ENCODE results near the gene FSTL5. TPM values are rescaled to one million over a fixed set of nuclear protein-coding genes. Genes with fewer than 3 reads are reported as not detected.

FSTL5 gene
- total RNA-seq, 2 donors from 2014 or later: not detected

DNA sequence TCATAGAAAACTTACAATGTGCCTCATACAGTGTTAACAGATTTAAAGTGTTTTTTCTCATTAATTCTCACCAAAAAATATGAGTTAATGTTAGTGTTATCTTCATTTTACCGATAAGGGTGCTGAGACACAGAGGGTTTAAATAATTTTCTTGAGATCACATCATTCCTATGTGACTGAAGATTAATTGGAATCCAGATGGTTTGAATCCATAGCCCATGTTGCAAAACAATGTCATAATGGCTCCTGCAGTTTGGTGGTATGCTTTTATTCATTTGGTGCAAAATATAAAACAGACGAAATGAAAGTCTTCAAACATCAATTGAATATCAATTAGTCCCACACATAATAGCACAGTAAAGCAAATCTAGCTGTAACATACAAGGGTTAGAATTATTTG lies 512.2 kb downstream of the FSTL5 start:
- H3K4me1 Mint-ChIP-seq (ENCODE audit: low read depth in 2 of 2): no peaks in the 10 kb centered on the region
- no peaks in the 10 kb centered on the region for H3K36me3 Mint-ChIP-seq
- H3K27ac Mint-ChIP-seq: no peak overlapping the region
- H3K4me3 Mint-ChIP-seq: no peak overlapping the region
- no peak for ATAC-seq
- no peaks in the 10 kb centered on the region for H3K27me3 Mint-ChIP-seq
- peaks cover 15% of the 10 kb centered on the region for H3K9me3 Mint-ChIP-seq
- no peak for DNase-seq (ENCODE audit: low spot score)

DNA sequence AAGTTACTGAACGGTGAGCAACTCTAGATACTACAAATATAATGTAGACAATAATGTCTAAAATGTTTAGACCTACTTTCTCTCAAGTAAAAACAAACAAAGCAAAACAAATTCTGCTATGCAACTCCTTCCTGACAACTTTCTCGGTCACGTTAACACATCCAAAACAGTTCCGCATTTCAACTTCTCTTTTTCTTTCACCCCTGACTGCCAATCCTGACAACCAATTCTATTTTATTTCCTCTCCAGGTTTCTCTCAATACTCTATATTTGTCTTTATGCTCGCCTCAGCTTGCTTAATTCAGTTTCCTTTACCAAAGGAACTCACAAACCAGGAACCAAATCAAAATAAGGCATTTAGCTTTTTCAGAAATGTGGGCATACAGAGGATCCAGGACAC lies 513.0 kb downstream of the FSTL5 start:
- no peaks in the 10 kb centered on the region for H3K27me3 Mint-ChIP-seq

DNA sequence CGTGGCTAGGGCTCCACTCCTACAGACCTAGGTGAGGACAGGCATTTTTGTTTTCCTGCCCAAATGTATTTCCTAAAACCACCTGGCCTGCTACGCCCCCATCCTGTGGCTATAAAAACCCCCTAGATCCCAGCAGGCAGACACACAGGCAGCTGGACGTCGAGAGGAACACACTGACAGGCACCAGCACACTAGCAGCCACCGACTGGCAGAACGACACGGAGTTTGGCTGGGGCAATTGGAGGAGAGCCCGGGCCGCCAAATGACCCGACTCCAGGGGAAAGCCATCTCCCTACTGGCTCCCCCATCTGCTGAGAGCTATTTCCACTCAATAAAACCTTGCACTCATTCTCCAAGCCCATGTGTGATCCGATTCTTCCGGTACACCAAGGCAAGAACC lies 516.0 kb downstream of the FSTL5 start:
- H3K4me1 Mint-ChIP-seq (ENCODE audit: low read depth in 2 of 2): no peaks in the 10 kb centered on the region
- H3K27me3 Mint-ChIP-seq: no peaks in the 10 kb centered on the region
- peaks cover 24% of the 10 kb centered on the region for H3K9me3 Mint-ChIP-seq
- no peak for ATAC-seq
- no peak overlapping the region for H3K4me3 Mint-ChIP-seq
- H3K27ac Mint-ChIP-seq: no peak overlapping the region
- peaks cover 4% of the 10 kb centered on the region for H3K36me3 Mint-ChIP-seq
- DNase-seq (ENCODE audit: low spot score): no peak

More for the DNA sequence above, 513.0 kb downstream of the FSTL5 start:
- DNase-seq (ENCODE audit: low spot score) (no peak), ATAC-seq (no peak)
- H3K36me3 Mint-ChIP-seq: no peaks in the 10 kb centered on the region
- no peaks in the 10 kb centered on the region for H3K4me1 Mint-ChIP-seq (ENCODE audit: low read depth in 2 of 2)
- H3K27ac Mint-ChIP-seq: no peak overlapping the region
- peaks cover 15% of the 10 kb centered on the region for H3K9me3 Mint-ChIP-seq
- H3K4me3 Mint-ChIP-seq: no peak overlapping the region

DNA sequence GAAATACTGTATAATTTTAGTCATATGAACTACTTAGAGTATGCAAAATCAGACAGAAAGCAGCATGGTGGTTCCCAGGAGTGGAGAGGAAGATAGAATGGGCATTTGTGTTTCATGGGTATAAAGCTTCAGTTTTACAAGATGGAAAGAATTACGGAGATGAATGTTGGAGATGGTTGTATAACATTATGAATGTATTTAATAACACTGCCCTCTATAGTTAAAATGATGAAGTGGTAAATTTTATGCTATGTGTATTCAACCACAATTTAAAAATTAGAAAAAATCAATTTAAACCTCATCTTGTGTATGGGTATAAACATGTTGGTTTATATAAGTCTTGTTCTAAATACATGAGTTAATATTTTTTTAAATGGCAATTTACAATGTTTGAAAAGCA lies 521.1 kb downstream of the FSTL5 start:
- H3K4me1 Mint-ChIP-seq (ENCODE audit: low read depth in 2 of 2): no peaks in the 10 kb centered on the region
- ATAC-seq (no peak), DNase-seq (ENCODE audit: low spot score) (no peak)
- H3K9me3 Mint-ChIP-seq: peaks cover 25% of the 10 kb centered on the region
- no peak overlapping the region for H3K4me3 Mint-ChIP-seq
- no peaks in the 10 kb centered on the region for H3K27me3 Mint-ChIP-seq
- no peak overlapping the region for H3K27ac Mint-ChIP-seq
- peaks cover 8% of the 10 kb centered on the region for H3K36me3 Mint-ChIP-seq

DNA sequence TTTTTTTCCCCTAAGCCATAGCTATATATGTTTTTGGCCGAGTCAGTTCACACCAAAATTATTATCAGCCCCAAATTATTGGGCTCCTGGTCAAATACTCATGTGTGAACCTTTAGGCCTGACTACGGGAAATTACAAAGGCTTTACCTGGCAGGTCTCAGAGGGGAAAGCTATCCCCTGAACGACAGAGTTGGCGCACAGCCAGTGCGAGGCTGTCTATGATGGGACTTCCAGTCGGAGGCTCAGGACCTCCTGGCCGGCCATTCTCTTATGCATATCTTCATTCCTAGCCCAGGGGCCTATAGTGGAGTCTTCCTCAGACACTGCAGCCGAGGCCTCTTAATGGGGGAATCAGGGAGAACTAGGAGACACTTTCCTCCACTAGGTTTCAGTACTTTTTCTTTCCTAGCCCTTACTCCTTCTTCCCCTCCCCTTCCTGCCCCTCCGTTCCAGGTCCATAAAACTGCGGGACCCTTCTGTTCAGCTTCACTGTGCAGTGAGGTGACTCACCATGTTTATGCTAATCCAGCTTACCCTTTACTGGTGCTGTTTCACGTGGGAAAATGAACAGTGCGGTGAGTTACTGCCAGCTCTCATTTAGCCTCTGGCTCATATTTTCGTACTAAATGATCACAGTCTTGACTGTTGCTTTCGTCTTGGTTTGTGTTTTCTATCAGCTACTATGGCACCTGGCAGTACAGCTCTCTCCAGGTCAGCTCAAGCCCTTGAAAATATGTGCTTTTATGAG lies 533.9 kb downstream of the FSTL5 start:
- no peaks in the 10 kb centered on the region for H3K27me3 Mint-ChIP-seq
- no peak overlapping the region for H3K4me3 Mint-ChIP-seq
- H3K36me3 Mint-ChIP-seq: no peaks in the 10 kb centered on the region
- DNase-seq (ENCODE audit: low spot score): no peak
- H3K4me1 Mint-ChIP-seq (ENCODE audit: low read depth in 2 of 2): no peaks in the 10 kb centered on the region
- H3K9me3 Mint-ChIP-seq: peaks cover 14% of the 10 kb centered on the region
- ATAC-seq: no peak
- H3K27ac Mint-ChIP-seq: no peak overlapping the region

DNA sequence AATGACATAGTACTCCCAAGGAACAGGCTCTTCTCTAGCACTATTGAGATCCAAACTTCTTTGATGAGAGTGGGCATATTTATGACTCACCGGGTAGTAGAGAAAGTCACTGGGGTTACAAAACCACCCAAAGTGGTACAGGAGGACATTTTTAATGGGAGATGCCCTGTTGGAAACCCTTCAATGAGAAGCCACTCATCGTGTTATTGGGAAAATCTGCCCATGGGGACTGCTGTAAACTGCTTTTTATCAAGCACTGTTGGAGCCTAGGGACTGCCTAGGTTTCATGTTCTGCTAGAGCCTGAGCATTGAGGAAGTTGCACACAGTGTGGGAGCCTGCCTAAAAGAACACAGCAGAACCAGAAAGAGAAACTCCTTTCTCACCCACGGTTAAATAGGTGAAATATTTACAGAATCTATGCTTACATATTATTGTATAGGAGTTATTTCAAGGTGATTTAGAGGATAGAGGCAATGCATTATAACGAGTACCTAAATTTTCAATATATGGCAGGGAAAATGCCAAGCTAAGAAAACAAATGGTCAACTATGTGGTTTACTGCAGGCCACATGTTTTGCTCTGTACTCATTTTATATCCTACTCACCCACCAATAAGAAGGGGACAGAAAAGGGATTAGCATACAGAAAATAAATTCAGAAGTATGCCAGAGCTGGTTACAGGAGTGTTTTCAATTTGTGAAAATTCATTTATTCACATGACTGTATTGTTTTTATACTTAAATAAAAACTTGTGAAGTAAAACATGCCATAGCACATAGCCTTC lies 559.1 kb downstream of the FSTL5 start:
- Mint-ChIP-seq H3K27ac (no peak overlapping the region), H3K27me3 (no peaks in the 10 kb centered on the region), H3K4me1 (ENCODE audit: low read depth in 2 of 2) (no peaks in the 10 kb centered on the region), H3K9me3 (peaks cover 12% of the 10 kb centered on the region), H3K36me3 (no peaks in the 10 kb centered on the region), H3K4me3 (no peak overlapping the region)
- DNase-seq (ENCODE audit: low spot score) (no peak), ATAC-seq (no peak)

DNA sequence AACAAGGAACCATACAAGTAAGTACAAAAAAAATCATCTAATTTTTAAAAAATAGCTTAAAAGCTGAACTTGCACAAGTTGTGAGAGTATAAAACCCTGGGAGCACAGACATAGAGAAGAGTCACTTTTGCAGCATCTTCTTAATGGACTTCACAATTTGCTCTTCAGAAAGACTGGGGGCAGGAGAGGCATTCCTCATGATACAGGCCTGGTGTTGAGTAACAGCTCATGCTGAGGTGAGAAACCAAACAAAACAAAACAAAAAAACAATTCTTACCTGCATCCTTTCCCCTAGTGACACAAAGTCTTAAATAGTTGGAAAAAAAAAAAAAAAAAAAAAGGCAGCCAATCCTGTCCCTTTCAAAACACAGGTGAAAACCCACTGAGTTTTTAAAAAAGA lies 562.8 kb downstream of the FSTL5 start:
- H3K4me3 Mint-ChIP-seq: no peak overlapping the region
- no peak overlapping the region for H3K27ac Mint-ChIP-seq
- ATAC-seq: no peak

DNA sequence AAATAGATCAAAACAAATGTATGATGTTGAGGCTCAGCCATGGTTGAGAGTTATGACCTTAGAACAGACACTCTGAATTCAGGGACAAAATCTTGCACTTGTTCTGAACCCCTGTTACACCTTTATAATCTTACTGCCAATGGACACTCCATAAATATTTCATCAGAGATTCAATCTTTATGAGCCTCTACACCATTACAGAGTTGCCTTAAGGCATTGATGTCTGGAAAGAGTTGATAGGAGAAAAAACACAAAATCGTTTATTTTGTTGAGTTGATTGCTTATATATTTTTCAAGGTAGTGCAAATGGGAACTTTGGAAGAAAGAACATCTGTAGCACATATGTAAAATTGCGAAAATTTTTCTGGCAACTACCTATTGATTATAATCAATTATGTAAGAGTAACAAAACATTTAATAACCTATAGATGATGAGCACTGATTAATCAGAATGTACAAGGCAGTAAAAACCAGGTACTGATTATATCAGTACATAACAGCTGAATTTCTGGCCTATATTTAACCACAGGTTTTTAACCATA lies 568.5 kb downstream of the FSTL5 start:
- Mint-ChIP-seq H3K27me3 (no peaks in the 10 kb centered on the region), H3K27ac (no peak overlapping the region), H3K9me3 (peaks cover 7% of the 10 kb centered on the region), H3K4me3 (no peak overlapping the region), H3K36me3 (no peaks in the 10 kb centered on the region), H3K4me1 (ENCODE audit: low read depth in 2 of 2) (no peaks in the 10 kb centered on the region)
- ATAC-seq (no peak), DNase-seq (ENCODE audit: low spot score) (no peak)

More for the DNA sequence above, 562.8 kb downstream of the FSTL5 start:
- Mint-ChIP-seq H3K36me3 (no peaks in the 10 kb centered on the region), H3K27me3 (no peaks in the 10 kb centered on the region), H3K9me3 (peaks cover 15% of the 10 kb centered on the region), H3K4me1 (ENCODE audit: low read depth in 2 of 2) (no peaks in the 10 kb centered on the region)
- DNase-seq (ENCODE audit: low spot score): no peak

DNA sequence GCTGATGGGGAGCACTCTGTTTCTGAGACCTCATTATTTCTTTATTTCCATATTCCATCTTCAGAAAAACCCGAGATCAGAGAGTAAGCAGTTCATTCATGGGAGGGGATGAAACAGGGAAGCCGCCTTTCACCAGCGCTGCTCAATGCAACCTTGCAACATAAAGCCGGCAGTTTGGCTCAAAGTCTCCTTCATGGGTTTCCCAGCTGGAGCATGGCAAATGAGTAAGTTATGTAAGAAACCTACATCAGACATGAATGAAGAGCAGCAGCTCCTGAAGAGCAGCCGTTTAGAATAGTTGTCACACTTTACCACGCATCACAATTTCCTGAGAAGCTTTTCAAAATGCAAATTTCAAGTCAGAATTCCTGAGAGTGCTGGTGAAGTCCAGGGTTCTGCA lies 578.8 kb downstream of the FSTL5 start:
- Mint-ChIP-seq H3K36me3 (peaks cover 10% of the 10 kb centered on the region), H3K9me3 (peaks cover 15% of the 10 kb centered on the region), H3K4me3 (no peak overlapping the region), H3K27ac (no peak overlapping the region), H3K4me1 (ENCODE audit: low read depth in 2 of 2) (no peaks in the 10 kb centered on the region), H3K27me3 (no peaks in the 10 kb centered on the region)
- ATAC-seq (no peak), DNase-seq (ENCODE audit: low spot score) (no peak)

DNA sequence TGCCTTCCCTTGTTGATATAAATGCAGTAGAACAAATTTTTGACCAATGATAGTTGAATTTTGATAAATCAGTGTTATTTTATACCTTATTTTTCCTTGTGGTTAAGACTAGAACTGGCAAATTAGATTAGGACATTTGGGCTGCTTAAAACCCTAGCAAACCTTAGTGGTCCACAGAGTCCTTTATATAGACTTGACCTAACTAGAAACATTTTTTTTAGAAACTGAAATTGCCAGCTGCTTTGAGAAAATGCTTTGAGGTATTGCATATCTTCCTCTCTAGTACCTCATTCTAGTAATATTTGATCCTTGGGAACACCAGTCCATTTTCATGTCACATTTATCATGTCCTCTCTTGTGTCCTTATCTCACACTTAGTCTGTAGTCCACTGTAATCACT lies 580.3 kb downstream of the FSTL5 start:
- H3K9me3 Mint-ChIP-seq: peaks cover 12% of the 10 kb centered on the region
- no peaks in the 10 kb centered on the region for H3K4me1 Mint-ChIP-seq (ENCODE audit: low read depth in 2 of 2)
- H3K27me3 Mint-ChIP-seq: no peaks in the 10 kb centered on the region
- peaks cover 5% of the 10 kb centered on the region for H3K36me3 Mint-ChIP-seq
- ATAC-seq (no peak), DNase-seq (ENCODE audit: low spot score) (no peak)
- H3K4me3 Mint-ChIP-seq: no peak overlapping the region
- H3K27ac Mint-ChIP-seq: no peak overlapping the region

DNA sequence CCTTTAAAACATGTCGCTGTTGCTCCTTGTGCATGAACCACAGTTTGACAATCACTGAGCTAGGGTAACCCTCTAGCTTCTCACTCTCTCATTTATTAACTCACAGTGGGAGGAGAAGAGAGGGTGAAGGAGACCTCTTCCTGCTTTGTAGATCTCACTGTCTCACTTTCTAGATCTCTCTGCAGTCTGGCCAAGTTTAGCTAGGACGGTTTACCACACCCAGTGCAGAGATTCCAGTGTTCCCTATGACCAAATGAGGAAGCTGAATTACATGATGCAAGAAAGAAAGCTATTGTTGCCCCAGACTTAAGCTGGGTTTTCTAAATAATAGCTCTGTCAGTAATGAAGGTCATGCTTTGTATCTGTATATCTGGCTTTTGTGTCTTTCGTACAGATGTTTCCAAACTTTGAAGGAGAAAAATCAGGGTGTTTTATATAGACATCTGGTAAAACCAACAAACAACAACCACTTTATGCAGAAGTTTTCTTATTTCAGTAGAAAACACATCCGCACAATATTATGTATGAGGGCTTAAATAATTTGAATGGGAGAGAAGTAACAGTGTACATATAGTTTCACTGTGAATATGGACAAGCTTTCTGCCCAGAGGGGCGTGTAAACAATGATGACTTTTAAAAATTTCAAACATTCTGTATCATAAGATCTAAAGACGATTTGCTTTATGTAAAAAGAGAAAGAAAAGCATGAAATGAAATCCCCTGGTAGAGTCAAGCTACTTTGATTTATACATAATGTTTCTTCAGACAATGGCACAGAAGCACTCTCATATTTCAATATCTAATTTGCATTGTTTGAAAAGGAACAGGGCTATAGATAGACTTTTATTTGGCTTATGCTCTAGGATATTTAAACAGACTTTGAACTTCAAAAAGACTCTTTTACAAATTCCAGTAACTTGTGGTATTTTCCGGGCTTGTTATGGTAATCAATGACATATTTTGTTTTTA lies 582.3 kb downstream of the FSTL5 start:
- no peak for DNase-seq (ENCODE audit: low spot score)
- H3K27me3 Mint-ChIP-seq: no peaks in the 10 kb centered on the region

DNA sequence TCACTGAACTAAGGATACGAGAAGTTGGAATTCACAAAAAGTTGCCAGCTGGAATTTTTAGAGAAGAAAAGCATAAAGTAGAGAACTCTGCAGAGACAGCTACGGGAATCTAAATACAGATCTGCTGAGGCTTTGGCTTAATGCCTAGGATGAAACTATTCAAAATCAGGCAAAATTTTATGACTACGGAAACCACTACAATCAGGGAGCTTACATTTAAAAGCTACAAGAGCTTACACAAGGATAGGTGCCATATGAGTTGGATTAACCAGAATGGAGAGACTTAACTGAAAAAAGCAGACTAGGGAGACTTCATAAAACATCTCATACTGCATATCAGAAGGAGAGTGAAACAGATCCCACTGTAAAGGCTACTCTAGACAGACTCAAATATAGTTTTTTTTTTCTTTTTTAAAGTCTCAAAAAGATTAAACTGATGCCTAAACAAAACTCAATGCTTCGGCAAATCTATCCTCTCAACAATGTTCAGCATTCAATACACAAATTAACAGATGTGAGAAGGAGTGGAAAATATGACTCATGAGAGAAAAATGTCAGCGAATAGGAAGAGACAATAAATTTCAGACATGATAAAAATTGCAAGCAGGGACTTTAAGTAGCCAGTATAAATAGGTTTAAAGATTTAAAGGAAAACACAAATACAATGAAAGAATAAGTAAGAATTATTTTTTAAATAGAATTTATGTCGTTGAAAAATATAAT lies 586.1 kb downstream of the FSTL5 start:
- no peaks in the 10 kb centered on the region for H3K4me1 Mint-ChIP-seq (ENCODE audit: low read depth in 2 of 2)
- H3K9me3 Mint-ChIP-seq: peaks cover 21% of the 10 kb centered on the region
- H3K4me3 Mint-ChIP-seq: no peak overlapping the region
- H3K36me3 Mint-ChIP-seq: peaks cover 5% of the 10 kb centered on the region
- no peak for ATAC-seq
- H3K27me3 Mint-ChIP-seq: no peaks in the 10 kb centered on the region
- DNase-seq (ENCODE audit: low spot score): no peak
- H3K27ac Mint-ChIP-seq: no peak overlapping the region

More for the DNA sequence above, 582.3 kb downstream of the FSTL5 start:
- peaks cover 24% of the 10 kb centered on the region for H3K9me3 Mint-ChIP-seq
- no peak overlapping the region for H3K4me3 Mint-ChIP-seq
- H3K4me1 Mint-ChIP-seq (ENCODE audit: low read depth in 2 of 2): no peaks in the 10 kb centered on the region
- H3K36me3 Mint-ChIP-seq: peaks cover 5% of the 10 kb centered on the region
- no peak for ATAC-seq
- H3K27ac Mint-ChIP-seq: no peak overlapping the region

DNA sequence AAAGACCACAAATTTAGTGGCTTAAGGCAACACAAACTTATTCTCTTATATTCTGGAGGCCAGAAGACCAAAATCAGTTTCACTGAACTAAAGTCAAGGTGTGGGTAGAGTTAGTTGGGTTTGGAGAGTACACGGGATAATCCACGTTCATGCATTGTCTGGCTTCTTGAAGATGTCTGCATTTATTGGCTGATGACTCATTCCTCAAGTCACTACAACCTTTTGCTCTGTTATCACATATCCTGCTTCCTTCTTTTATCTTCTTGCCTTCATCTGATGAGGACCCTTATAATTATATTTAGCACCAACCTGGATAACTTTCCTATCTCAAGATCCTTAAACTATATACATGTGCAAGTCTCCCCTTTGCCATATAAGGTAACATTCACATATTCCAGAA lies 590.0 kb downstream of the FSTL5 start:
- Mint-ChIP-seq H3K4me1 (ENCODE audit: low read depth in 2 of 2) (no peaks in the 10 kb centered on the region), H3K36me3 (peaks cover 18% of the 10 kb centered on the region), H3K9me3 (peaks cover 33% of the 10 kb centered on the region), H3K27me3 (no peaks in the 10 kb centered on the region), H3K27ac (no peak overlapping the region), H3K4me3 (no peak overlapping the region)
- DNase-seq (ENCODE audit: low spot score) (no peak), ATAC-seq (no peak)
